Duodenal mucosa (tissue), 2 donors: ENCODE data around the gene HOXB3.
A peak's percentile ranks its signal among the peaks of the same experiment; 100 is the strongest.

Source experiments
- H3K27ac ChIP-seq: one replicate; pipeline ENCODE4 v1.7.0; 2013; ENCODE audit warnings: low read depth, low read length
- H3K27me3 ChIP-seq, 2 donors: one replicate each; pipeline ENCODE4 v1.7.0; 2013; ENCODE audit warnings: low read length in 2 of 2, control low read depth in 1 of 2; ENCODE audit not compliant: insufficient read depth in 2 of 2, control insufficient read depth in 1 of 2
- H3K36me3 ChIP-seq, 2 donors: one replicate each; pipeline ENCODE4 v1.7.0; 2013; ENCODE audit warnings: low read length in 2 of 2, control low read depth in 1 of 2; ENCODE audit not compliant: insufficient read depth in 2 of 2, control insufficient read depth in 1 of 2
- H3K4me1 ChIP-seq, 2 donors: one replicate each; pipeline ENCODE4 v1.7.0; 2013; ENCODE audit warnings: low read length in 2 of 2, control low read depth in 1 of 2; ENCODE audit not compliant: insufficient read depth in 2 of 2, control insufficient read depth in 1 of 2
- H3K4me3 ChIP-seq, 2 donors: one replicate each; pipeline ENCODE4 v1.7.0; 2013; ENCODE audit warnings: low read length in 2 of 2, low read depth in 1 of 2
- H3K9ac ChIP-seq, 2 donors: one replicate each; pipeline ENCODE4 v1.7.0; 2013; ENCODE audit warnings: low read length in 2 of 2, low read depth in 1 of 2
- H3K9me3 ChIP-seq, 2 donors: one replicate each; pipeline ENCODE4 v1.7.0; 2013; ENCODE audit warnings: low read length in 2 of 2, control low read depth in 1 of 2; ENCODE audit not compliant: control insufficient read depth in 1 of 2

The HOXB3 gene

DNA sequence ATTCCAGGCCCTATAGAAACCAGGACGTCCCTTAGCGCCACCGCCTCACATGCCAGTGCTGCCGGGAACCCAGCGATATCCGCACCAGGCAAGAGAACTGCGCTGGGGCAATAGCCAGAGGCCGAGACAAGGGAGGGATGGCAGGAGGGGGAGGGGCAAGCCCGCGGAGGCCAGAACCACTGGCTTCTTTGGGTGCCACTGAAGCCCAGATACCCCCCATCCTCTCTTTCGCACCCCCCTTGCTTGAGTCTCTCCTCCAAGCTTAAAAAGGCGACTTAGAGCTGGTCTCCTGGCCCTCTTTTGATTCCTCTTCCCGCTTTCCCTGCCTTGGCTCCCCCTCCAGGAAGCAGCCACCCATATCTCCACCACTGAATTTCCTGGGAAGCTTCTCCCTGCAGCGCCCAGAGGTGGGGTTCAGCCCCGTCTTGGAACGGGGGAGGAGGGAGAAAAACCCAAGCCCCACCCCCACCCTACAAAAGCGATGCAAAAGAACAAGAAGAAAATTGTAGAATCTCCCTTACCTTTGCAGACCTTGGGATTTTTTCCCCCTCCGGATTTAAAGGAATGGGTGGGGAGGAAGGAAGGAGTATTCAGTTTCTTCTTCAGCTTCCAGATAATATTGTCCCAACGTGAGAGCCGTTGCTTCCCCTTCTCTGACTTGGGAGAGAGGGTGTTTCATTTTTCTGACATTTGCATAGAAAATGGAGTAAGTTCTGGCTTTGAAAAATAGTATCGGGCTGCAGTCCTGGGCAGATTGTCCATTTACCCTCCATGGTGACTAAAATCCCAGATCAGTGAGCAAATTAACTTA, 14.1 kb upstream of the HOXB3 start:
- Histone ChIP-seq H3K9ac (no peak overlapping the region), H3K4me1 (peaks cover 7 to 14% of the 10 kb centered on the region in 2 donors), H3K4me3 (peak overlapping the region in 1 of 2 donors; percentile 24), H3K27me3 (peaks cover 80 to 95% of the 10 kb centered on the region in 2 donors), H3K27ac (peak overlapping the region; percentile 23), H3K9me3 (no peaks in the 10 kb centered on the region), H3K36me3 (no peaks in the 10 kb centered on the region)

DNA sequence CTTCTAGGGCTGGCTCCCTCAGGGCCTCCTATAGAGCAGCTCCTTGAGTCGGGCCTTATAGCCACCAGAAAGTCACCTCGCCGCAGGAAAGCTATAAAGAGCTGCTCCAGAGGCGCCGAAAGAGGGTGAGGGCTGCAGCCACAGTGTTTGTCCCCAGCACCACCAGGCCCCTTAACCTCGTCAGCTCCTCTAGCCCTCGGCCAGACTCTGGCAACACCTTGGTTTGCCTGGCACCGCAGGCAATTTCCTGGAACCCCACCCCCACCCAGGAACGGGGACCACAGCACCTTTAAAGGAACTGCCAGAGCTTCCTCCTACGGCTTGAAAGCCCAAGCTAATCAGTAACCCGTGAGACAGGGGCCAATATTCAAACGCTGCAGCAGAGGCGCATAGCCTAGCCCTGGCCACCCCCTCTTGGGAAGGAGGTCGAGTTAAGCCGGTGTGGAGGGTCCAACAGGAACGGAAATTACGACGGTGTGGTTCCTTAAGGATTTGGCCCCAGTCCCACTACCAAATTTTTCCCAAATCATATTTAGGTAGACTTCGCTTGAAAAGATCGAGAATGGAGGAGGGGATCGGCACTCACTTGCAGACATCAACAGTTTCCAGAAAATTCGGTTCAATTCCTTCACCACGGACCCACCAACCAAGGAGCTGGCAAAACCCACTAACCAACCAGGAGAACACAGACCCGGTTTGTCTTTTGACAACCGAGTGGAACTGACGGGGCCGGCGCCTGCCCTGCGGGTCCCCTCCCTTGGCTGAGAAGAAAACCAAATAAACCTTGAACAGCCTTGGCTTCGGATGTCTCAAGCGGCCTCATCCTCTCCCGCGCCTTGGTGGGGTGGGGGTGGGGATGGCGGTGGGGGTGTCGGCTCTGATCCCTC, 11.7 kb upstream of the HOXB3 start:
- Histone ChIP-seq H3K27me3 (peaks cover 85 to 96% of the 10 kb centered on the region in 2 donors), H3K4me1 (peaks cover 17 to 22% of the 10 kb centered on the region in 2 donors), H3K4me3 (no peak overlapping the region), H3K36me3 (no peaks in the 10 kb centered on the region), H3K27ac (no peak overlapping the region), H3K9me3 (no peaks in the 10 kb centered on the region), H3K9ac (no peak overlapping the region)

DNA sequence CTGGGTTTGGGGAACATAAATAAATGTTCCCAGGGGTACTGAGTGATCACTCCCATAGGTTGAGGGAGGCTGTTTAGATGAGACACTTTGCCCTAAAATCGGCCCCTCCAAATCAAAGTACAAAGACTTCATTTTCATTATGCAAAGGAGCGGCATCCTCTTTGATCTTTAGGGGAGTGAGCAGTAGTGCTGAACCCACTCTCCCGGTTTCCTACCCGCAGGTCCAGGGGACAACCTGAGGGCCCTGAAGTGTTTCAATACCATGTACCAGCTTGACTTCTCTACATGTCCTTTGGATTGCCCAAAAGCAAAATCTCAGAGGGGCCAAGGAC, 11.1 kb upstream of the HOXB3 start:
- Histone ChIP-seq H3K9me3 (no peaks in the 10 kb centered on the region), H3K27ac (no peak overlapping the region), H3K27me3 (peaks cover 86 to 96% of the 10 kb centered on the region in 2 donors), H3K36me3 (no peaks in the 10 kb centered on the region), H3K9ac (no peak overlapping the region), H3K4me1 (peaks cover 22 to 23% of the 10 kb centered on the region in 2 donors), H3K4me3 (no peak overlapping the region)

DNA sequence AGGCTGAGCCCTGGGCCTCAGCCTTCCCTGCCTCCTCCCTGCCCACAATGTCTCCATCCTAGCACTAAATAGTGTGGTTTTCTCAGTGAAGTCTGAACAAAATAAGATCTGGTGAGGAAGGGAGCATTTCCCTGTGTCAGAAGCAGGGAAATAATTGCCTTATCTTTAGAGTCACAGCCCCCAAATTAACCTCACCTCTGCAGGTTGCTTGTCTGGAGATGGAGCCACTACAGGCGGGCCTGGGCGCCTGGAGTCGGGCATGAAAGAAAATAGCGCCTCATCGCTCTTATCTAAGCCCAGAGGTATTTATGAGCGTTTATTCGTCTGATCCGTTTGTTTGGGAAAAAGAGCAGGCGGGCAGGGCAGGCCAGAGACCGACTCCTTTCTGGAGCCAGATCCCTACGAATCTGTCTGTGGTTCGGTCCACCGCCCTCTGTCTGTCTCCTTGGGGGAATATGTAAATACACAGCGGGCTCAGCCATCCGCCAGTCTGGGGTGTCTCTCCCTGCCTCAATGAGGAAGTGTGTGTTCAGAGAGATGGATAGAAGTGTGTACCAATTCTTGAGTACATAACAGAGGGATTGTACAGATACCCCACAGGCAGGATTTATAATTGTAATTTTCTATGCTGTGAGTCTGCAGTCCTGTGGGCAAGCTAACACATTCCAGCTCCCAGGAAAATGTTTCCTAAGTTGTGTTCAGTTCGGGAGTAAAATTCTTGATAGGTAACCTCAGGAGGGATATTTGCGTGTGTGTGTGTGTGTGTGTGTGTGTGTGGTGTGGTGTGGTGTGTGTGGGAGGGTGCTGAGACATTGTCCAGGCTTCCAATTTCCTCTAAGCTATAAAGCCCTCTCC, 10.4 kb upstream of the HOXB3 start:
- H3K27ac ChIP-seq = no peak overlapping the region
- no peaks in the 10 kb centered on the region for H3K36me3 ChIP-seq
- no peak overlapping the region for H3K9ac ChIP-seq
- no peaks in the 10 kb centered on the region for H3K9me3 ChIP-seq
- no peak overlapping the region for H3K4me3 ChIP-seq
- H3K4me1 ChIP-seq = peaks cover 22 to 25% of the 10 kb centered on the region in 2 donors
- H3K27me3 ChIP-seq = peaks cover 86 to 95% of the 10 kb centered on the region in 2 donors

DNA sequence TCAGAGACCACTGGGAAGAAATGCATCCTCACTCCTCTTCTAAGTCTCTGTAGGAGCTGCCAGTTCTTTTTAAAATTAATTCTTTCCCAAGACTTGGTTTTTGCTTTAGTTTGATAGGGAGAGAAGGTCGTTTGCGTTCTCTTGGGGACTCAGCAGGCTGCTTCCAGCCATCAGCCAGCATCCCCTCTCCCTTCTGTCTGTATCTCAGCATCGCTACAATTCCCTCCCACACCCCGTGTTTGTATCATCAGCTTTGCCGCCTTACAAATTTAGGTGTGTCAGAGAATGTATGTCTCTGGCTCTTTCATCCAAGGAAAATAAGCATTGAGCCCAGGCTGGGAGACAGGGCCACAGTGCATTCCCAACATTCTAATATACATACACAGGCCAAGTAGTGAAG, 9.3 kb upstream of the HOXB3 start:
- Histone ChIP-seq H3K27me3 (peaks cover 85 to 95% of the 10 kb centered on the region in 2 donors), H3K36me3 (no peaks in the 10 kb centered on the region), H3K9me3 (no peaks in the 10 kb centered on the region), H3K4me1 (peaks cover 22 to 32% of the 10 kb centered on the region in 2 donors), H3K27ac (no peak overlapping the region), H3K4me3 (no peak overlapping the region), H3K9ac (no peak overlapping the region)

DNA sequence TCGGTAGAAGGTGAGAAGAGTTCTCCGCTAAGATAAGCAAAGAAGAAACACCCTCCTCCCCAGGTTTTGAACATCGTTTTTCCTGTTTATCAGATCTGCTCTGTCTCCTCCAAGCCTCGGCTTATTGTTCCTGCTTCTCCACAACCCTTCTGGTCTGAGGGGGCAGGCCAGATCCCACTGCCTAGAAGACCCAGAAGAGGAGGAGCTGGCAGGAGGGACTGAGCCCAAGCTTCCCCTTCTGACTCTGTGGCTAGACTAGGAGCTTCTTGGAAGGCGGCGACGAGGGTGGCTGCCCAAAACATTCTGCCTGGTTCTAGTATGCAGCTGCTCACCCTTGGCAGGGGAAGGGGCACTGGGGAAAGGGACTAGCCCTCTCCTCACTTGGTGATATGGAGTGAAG, 8.7 kb upstream of the HOXB3 start:
- no peaks in the 10 kb centered on the region for H3K9me3 ChIP-seq
- H3K36me3 ChIP-seq = no peaks in the 10 kb centered on the region
- H3K27me3 ChIP-seq = peaks cover 85 to 94% of the 10 kb centered on the region in 2 donors
- peaks cover 22 to 32% of the 10 kb centered on the region in 2 donors for H3K4me1 ChIP-seq
- H3K9ac ChIP-seq = peak overlapping the region in 1 of 2 donors; percentile 35
- H3K27ac ChIP-seq = no peak overlapping the region
- peak overlapping the region in 1 of 2 donors; percentile 66 for H3K4me3 ChIP-seq

DNA sequence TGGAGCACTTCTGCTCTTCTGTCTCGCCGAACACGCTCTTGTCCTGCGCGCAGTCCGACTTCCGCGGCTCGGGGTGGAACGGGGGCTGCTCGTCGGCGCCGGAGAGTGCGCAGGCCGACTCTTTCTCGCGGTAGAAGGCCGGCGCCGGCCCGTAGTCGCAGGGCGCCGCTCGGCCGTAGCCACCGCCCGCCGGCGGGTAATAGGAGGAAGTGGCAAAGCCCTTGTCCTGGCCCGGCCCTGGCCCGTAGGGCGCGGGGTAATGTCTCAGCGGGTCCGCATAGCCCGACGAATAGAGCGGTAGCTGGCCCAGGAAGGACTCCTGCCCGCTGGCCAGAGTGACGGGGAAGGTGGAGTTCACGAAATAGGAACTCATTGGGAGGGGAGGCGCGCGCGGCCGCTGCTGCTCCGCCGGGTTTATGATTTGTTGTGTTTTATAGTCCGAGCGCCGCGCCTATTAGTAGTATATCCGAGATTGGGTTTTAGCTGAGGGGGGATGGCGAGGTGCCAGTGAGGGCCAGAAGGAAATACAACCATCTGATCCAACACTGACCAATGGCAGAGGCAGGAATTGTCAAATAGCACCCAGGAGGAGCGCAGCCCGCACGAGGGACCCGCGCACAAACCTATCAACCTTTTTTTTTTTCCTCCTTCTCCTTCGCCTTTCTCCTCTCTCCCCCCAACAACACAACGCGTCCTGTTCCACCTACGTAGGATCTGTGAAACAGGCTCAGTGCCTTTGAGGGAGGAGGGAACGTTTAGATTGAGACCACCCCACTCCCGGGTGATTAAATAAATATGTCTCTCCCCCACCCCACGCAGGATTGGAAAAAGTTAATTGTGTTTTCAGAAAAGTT, 8.0 kb upstream of the HOXB3 start:
- H3K9me3 ChIP-seq = no peaks in the 10 kb centered on the region
- peaks cover 86 to 93% of the 10 kb centered on the region in 2 donors for H3K27me3 ChIP-seq
- peak overlapping the region; percentile 73 for H3K27ac ChIP-seq

DNA sequence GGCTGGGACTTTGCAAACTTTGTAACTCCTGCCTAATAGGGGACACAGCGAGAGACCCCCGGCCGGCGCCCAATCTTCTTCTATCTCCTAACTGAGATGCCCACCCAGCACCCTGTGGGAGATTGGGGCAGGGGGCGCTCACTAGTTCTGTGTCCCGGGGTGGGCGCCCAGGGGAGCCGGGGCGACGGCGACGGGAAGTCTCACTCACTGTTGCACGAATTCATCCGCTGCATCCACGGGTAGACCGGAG, 7.4 kb upstream of the HOXB3 start:
- no peaks in the 10 kb centered on the region for H3K9me3 ChIP-seq
- H3K36me3 ChIP-seq = no peaks in the 10 kb centered on the region
- H3K27me3 ChIP-seq = peaks cover 88 to 91% of the 10 kb centered on the region in 2 donors
- peaks cover 18 to 32% of the 10 kb centered on the region in 2 donors for H3K4me1 ChIP-seq
- H3K9ac ChIP-seq = peak overlapping the region; percentile 35 to 51
- peak overlapping the region; percentile 61 to 66 for H3K4me3 ChIP-seq
- peak overlapping the region; percentile 73 for H3K27ac ChIP-seq

More for the DNA sequence above, 8.0 kb upstream of the HOXB3 start:
- Histone ChIP-seq H3K4me3 (peak overlapping the region; percentile 61 to 66), H3K4me1 (peaks cover 22 to 32% of the 10 kb centered on the region in 2 donors), H3K36me3 (no peaks in the 10 kb centered on the region), H3K9ac (peak overlapping the region; percentile 35 to 51)
